ENCODE data around the gene FBXL7.

- TF ChIP-seq RAD21 (IDR thresholded peaks at IDR 0.05; ENCODE audit: low read depth) = no peak
- TF ChIP-seq MAX (IDR thresholded peaks at IDR 0.05) = no peak
- no peak for TF ChIP-seq FOXM1 (IDR thresholded peaks at IDR 0.05; ENCODE audit: borderline replicate concordance, low read depth)
- TF ChIP-seq CEBPB (IDR thresholded peaks at IDR 0.05) = no peak
- TF ChIP-seq EP300 (IDR thresholded peaks at IDR 0.05; ENCODE audit: borderline replicate concordance) = no peak
- TF ChIP-seq CREB1 (IDR thresholded peaks at IDR 0.05; ENCODE audit: low read depth) = no peak
- TF ChIP-seq TAF1 (IDR thresholded peaks at IDR 0.05; ENCODE audit: low read depth) = no peak
- no peak for TF ChIP-seq REST (IDR thresholded peaks at IDR 0.05; ENCODE audit: low read depth)
Observed at GRCh38 chr5:15664961-15665360, 165.0 kb downstream of the FBXL7 start.

Measured in Ishikawa (cell line).